ENCODE data around the gene PITPNM1. TPM values are rescaled to one million over a fixed set of nuclear protein-coding genes. Genes with fewer than 3 reads are reported as not detected.

Gene PITPNM1
- 7.3 and 11.4 TPM in 2 replicates for total RNA-seq

GRCh38 chr11:67504950-67505581 lies at the start of gene PITPNM1:
Gene PITPNM1 (minus strand): TSS chr11:67505363. CDS start chr11:67504180, 1,183 bp downstream.

DNA sequence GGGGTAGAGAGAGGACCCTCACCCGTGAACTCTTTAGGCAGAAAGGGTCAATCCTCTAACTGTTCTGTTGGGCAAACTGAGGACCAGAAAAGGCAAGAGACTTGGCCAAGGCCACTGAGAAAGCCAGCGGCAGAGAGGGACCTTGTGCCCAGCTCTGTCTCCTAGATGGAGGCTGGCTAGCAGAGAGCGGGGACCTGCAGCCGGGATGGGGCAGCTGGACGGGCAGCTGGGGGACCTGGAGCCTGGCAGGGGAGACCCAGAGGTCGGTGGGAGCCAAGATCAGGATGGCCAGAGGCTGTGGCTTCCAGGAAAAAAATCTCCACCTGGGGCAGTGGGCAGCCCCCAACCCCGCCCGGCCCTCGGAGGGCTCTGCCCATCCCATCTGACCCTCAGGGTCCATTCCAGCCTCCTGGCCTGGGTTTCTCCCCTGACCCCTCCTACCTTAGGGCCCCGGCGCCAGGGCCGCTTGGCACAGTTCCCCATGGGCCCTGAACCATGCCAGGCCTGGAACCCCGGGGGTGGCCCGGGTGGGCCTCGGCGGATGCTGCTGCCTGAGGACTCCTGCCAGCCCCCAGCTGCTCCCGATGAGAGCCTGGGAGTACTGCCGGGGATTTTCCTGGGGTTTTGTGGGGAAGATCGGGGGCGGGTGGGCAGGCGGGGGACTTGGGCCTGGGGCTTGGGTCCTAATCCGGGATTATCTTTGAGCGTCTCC lies 17.8 kb upstream of the PITPNM1 start, which contains the start of gene CABP2:
Gene CABP2 (minus strand): TSS at position 603 of the 712 bp plus-strand sequence. CDS start 120 bp downstream, at position 483.

DNA sequence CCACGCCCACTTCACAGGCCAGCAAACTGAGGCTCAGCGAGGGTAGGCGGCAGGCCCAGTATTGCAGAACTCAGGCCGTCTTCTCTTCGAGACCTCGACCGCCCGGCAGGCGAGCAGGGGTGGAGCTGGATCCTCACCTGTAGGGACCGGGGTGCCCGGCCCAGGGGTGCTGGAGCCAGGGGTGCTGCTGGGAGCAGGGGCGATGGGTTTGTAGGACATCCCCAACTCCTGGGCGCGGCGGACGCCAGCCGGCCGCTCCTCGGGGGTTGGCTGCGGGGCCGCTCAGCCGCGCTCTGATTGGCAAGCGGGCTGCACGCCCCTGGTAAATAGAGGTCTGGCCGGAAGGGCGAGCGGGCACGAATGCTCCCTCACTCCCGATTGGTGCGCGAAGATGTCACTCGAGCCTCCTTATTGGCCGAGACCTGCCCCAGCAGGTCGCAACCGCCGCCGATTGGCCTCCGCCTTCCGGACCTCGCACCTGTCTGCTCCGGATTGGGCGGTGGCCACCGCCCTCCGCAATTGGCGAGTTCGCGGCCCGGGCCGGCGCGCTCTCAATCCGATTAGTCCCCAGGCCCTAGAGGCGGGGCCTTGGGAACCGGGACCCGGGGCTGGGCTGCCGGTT lies 2.8 kb upstream of the PITPNM1 start, which contains the start of gene CDK2AP2:
Gene CDK2AP2 (minus strand): TSS at position 299 of the 622 bp plus-strand sequence. CDS start 80 bp downstream, at position 219.

GRCh38 chr11:67482827-67483798 lies 22.1 kb downstream of the PITPNM1 start, which contains the start of gene AIP:
Gene AIP (plus strand): TSS chr11:67483026. CDS start chr11:67483159, 133 bp downstream.

GRCh38 chr11:67468759-67469507 lies 36.2 kb downstream of the PITPNM1 start, which contains the start of gene TMEM134:
Gene TMEM134 (minus strand): TSS chr11:67469251. CDS start chr11:67469192, 59 bp downstream.

DNA sequence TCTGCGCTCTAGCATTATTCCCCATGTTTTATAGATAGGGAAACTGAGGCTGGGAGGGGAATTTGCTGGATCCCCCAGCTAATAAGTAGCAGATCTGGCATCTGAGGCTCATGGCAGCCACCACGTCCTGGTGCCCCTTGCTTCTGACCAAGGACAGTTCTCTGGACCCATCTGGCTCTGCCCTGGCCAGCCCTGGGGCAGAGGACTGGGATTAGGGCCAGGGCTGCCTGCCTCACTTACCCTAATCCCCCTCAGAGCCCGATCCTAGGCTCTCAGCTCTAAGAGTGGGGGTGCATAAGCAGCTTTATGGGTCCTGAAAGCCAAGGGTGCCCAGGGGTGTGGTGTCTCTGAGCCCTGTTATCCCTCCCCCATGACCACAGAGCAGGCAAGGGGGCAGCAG lies 50.1 kb downstream of the PITPNM1 start, which contains the start of gene CABP4:
Gene CABP4 (plus strand): TSS at position 301 of the 400 bp plus-strand sequence. CDS start 70 bp downstream, at position 371.

DNA sequence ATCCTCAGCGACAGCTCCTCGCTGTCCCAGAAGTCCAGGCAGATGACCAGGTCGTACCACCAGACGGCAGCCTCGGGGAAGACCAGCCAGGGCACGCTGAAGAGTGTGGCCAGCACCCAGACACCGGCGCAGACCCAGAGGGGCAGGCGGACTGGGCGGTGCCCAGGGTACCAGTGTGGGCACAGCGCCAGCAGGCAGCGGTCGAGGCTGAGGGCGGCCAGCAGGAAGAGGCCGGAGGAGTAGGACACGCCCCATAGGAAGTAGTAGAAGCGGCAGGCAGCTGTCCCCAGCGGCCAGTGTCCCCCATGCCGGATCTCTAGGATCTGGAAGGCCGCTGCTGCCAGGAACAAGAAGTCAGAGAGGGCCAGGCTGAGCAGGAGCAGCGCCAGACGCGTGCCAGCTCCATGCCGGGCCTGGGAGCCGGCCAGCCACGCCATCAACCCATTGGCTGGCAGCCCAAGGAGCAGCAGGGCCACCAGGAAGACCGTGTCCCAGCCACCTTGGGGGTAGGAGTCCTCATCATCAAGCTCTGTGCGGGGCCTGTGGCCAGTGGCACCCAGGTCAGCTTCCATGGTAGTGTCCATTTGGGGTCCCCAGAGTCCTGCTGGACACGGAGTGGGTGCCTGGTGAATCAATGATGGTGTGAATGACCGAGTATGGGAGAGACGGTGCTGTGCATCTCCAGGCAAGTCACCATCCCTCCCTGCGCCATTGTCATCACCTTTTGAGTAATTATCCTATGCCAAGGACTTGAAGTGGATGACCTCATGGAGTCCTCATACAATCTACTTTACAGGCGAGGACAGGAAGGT lies 52.8 kb downstream of the PITPNM1 start, which contains the start of gene GPR152:
Gene GPR152 (minus strand): TSS at position 589 of the 812 bp plus-strand sequence. CDS start 5 bp downstream, at position 584.

Small RNA genes within 50 kb of the gene (small RNA-seq; reads per million reads assigned to genes)
- gene MIR6752: not detected

Other genes with a start within 250 kb of the PITPNM1 start
- gene GRK2, start 238.9 kb downstream of the PITPNM1 start, total RNA-seq: 40.5 and 46.1 TPM in 2 replicates
- 25.5 and 38.4 TPM in 2 replicates for gene ANKRD13D, start 216.1 kb downstream of the PITPNM1 start, total RNA-seq
- 11.4 and 12.1 TPM in 2 replicates for gene SSH3, start 201.8 kb downstream of the PITPNM1 start, total RNA-seq
- gene POLD4, start 151.8 kb downstream of the PITPNM1 start, total RNA-seq: 53.0 and 75.8 TPM in 2 replicates
- 4.6 TPM in 2 replicates for gene CLCF1, start 131.8 kb downstream of the PITPNM1 start, total RNA-seq
- gene RAD9A, start 113.4 kb downstream of the PITPNM1 start, total RNA-seq: 6.7 and 8.8 TPM in 2 replicates
- 275 and 323 TPM in 2 replicates for gene PPP1CA, start 103.5 kb downstream of the PITPNM1 start, total RNA-seq
- under 0.01 and 0.19 TPM in 2 replicates for gene TBC1D10C, start 101.3 kb downstream of the PITPNM1 start, total RNA-seq
- 0.19 and 0.33 TPM in 2 replicates for gene CARNS1, start 89.7 kb downstream of the PITPNM1 start, total RNA-seq
- 43.0 and 44.4 TPM in 2 replicates for gene RPS6KB2, start 76.9 kb downstream of the PITPNM1 start, total RNA-seq
- gene PTPRCAP, start 67.7 kb downstream of the PITPNM1 start, total RNA-seq: 0.19 and 0.33 TPM in 2 replicates
- 139 and 168 TPM in 2 replicates for gene CORO1B, start 61.9 kb downstream of the PITPNM1 start, total RNA-seq
- not detected in 2 replicates for gene GPR152, start 52.6 kb downstream of the PITPNM1 start, total RNA-seq
- gene CABP4, start 50.0 kb downstream of the PITPNM1 start, total RNA-seq: 1.9 and 3.9 TPM in 2 replicates
- gene TMEM134, start 36.1 kb downstream of the PITPNM1 start, total RNA-seq: 24.7 and 32.0 TPM in 2 replicates
- gene AIP, start 22.3 kb downstream of the PITPNM1 start, total RNA-seq: 38.9 and 59.1 TPM in 2 replicates
- gene CDK2AP2, start 2.8 kb upstream of the PITPNM1 start, total RNA-seq: 24.2 and 24.6 TPM in 2 replicates
- not detected in 2 replicates for gene CABP2, start 18.1 kb upstream of the PITPNM1 start, total RNA-seq
- 524 and 841 TPM in 2 replicates for gene GSTP1, start 78.4 kb upstream of the PITPNM1 start, total RNA-seq
- 161 and 225 TPM in 2 replicates for gene NDUFV1, start 101.6 kb upstream of the PITPNM1 start, total RNA-seq
- 5.2 and 10.6 TPM in 2 replicates for gene NUDT8, start 124.6 kb upstream of the PITPNM1 start, total RNA-seq
- not detected in 2 replicates for gene TBX10, start 134.4 kb upstream of the PITPNM1 start, total RNA-seq
- not detected in 2 replicates for gene ACY3, start 145.4 kb upstream of the PITPNM1 start, total RNA-seq
- gene ALDH3B2, start 169.3 kb upstream of the PITPNM1 start, total RNA-seq: not detected in 2 replicates

Data from vein endothelial cell (primary cell).